Stimulated activated CD4-positive, alpha-beta T cell treated with anti-CD3 and anti-CD28 coated beads, Interleukin-4, amount 100 ng/mL, for 4 hours (primary cell): Measurements from ENCODE around the gene ATXN7L3B.
A peak's percentile ranks its signal among the peaks of the same experiment; 100 is the strongest.
"Not testable (repeated sequence)": the region's sequence is repeated elsewhere in the genome, so short reads cannot be mapped to it uniquely, and the experiment has no call there.

ENCODE experiments used
- DNase-seq, 2 experiments: peaks; one replicate each; pipeline ENCODE4 v3.0.0-alpha.2; 2020

The ATXN7L3B gene, protein sequence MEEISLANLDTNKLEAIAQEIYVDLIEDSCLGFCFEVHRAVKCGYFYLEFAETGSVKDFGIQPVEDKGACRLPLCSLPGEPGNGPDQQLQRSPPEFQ

DNA sequence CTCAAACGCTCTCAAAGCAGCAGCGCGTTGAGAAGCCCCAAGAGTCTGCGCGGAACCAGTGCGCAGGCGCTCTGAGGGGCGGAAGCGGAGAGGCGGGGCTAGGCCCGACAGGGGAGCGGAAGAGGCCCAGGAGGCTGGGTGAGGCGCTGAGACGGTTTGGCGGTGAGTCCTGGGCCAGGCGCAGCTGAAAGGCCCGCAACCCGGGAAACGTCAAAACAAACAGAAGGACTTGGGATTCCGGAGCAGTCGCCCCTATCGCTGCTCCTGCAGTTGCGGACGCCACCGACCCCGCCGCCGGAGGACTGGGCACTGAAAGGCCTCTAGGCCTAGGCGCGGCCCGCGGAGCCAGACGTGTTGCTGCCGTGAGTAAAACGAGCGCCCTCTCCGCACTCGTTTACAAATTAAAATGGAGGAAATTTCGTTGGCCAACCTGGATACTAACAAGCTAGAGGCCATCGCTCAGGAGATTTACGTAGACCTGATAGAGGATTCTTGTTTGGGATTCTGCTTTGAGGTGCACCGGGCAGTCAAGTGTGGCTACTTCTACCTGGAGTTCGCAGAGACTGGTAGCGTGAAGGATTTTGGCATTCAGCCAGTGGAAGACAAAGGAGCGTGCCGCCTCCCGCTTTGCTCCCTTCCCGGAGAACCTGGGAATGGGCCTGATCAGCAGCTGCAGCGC lies at the start of gene ATXN7L3B:
Gene ATXN7L3B (plus strand): TSS at position 129 of the 679 bp plus-strand sequence. CDS start 278 bp downstream, at position 407.
- DNase-seq, result peak; percentile 93 to 94

DNA sequence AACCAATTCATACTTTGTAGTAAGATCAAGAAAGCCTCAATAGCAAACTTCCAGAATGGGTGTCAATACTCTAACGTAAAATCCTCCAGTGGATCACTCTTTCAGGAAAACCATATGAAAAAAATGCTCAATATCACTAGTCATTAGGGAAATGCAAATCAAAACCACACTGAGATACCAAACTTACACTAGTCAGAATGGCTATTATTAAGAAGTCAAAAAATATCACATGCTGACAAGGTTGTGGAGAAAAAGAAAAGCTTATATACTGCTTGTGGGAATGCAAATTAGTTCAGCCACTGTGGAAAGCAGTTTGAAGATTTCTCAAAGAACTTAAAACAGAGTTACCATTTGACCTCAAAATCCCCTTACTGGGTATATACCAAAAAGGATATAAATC lies 49.5 kb upstream of the ATXN7L3B start:
- no peak for DNase-seq

DNA sequence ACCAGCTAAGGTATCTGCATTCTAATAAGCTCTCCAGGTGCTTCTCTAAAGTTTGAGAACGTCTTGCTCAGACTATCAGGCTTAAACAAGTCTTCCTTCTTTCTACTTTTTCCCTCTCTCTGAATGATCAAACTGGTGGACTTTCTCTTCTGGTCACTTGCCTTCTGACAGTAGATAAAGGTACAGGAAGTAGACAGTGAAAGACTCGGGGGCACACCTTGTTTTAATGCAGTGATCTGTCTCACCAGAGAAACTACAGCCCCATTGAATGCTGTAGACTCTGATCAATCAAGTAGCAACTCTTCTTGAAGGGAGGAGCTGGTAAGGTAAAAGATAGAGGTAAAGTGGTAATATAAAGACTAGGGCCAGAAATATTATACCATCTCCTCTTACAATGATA lies 48.1 kb upstream of the ATXN7L3B start:
- no peak for DNase-seq

DNA sequence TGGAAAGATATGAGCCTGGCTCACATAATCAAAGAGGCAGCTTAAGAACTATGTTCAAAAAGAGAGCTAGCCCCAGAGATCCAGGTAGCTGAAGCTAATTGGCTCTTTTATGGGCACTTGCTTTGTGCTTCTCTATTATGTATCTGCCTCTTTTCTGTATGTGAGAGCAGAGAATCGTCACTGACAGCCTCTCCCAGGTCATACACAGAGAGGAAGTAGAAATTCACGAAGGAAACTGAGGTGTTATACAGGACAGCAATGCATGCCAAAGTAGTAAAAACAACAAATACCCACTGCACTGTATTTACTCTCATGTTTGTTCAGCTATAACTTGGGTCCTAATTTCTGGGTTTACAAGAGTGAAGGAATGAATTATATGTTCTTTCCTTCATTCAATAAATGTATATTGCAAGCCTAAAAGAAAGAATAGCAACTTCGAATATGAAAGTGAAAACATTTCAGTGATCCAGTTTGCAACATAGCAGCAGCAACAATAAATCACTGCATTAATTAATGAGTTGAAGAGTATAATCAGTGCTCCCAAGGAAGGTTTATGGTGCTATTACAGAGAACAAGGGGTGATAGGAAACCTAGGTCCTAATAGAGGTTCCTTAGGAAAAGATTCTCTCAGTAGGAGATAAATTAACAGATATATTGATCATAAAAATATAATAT lies 47.1 kb upstream of the ATXN7L3B start:
- DNase-seq, result no peak

DNA sequence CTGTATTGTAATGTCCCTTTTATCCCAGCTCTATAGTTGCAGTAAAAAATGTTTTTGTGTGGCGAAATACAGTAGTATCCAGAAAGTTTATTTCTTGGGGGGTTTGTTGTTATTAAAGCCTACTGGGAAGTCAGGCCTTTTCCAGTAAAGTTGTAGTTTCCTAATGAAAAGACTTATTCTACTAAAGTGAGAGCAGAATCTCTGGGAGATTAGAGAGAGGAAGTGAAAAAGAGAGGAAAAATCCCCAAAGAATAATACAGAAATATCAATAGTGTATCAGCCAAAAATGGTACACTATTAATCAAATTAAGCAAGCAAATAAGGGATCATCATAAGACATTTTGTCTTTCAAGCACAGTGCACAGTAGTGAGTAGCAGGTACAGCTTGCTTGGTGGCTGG lies 46.3 kb upstream of the ATXN7L3B start:
- DNase-seq, result no peak

DNA sequence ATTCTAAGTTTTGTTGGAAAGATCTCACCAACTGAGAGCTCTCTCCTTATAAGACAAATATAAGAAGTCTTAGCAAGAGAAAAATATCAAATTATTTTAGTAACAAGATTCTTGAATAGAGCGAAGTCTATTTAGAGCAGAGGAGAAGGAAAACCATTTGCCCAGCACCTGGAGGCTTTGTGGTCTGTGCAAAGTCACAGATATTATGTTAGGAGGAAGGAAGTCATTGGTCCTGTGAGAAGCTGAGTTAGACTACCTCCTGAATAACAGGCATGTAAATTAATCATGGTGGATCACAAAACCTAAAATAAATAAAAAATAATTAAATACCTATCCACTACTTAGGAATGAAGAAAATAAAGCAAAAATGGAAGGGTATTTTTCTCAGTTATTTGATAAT lies 38.4 kb upstream of the ATXN7L3B start:
- DNase-seq, result no peak

DNA sequence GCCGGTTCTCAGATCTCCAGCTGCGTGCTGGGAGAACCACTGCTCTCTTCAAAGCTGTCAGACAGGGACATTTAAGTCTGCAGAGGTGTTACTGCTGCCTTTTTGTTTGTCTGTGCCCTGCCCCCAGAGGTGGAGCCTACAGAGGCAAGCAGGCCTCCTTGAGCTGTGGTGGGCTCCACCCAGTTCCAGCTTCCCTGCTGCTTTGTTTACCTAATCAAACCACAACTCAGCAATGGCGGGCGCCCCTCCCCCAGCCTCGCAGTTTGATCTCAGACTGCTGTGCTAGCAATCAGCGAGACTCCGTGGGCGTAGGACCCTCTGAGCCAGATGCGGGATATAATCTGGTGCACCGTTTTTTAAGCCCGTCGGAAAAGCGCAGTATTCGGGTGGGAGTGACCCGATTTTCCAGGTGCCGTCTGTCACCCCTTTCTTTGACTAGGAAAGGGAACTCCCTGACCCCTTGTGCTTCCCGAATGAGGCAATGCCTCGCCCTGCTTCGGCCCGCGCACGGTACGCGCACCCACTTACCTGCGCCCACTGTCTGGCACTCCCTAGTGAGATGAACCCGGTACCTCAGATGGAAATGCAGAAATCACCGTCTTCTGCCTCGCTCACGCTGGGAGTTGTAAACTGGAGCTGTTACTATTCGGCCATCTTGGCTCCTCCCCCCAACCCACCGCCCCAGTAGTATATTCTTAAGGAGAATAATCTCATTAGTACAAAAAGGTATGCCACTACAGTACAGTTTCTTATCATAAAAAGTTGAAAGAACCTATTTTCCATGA lies 28.6 kb upstream of the ATXN7L3B start:
- DNase-seq, result not testable (repeated sequence)

DNA sequence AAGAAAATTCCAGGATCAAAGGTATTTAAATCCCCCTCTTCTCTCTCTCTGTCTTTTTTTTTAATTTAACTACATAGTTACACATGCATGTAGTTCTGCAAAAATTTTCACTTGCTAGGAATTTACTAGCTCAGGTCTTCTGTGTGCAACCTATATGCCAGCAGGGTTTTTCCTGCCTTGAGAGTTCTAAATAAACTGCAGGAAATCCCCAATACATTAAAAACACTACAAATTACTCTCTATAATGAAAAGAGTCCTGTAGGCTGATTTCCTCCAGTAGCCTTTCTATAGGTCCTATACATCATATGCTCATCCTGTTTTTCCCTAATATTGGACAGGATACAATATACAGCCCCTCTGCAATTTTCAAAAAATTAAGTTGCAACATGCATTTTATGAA lies 27.7 kb upstream of the ATXN7L3B start:
- no peak for DNase-seq

DNA sequence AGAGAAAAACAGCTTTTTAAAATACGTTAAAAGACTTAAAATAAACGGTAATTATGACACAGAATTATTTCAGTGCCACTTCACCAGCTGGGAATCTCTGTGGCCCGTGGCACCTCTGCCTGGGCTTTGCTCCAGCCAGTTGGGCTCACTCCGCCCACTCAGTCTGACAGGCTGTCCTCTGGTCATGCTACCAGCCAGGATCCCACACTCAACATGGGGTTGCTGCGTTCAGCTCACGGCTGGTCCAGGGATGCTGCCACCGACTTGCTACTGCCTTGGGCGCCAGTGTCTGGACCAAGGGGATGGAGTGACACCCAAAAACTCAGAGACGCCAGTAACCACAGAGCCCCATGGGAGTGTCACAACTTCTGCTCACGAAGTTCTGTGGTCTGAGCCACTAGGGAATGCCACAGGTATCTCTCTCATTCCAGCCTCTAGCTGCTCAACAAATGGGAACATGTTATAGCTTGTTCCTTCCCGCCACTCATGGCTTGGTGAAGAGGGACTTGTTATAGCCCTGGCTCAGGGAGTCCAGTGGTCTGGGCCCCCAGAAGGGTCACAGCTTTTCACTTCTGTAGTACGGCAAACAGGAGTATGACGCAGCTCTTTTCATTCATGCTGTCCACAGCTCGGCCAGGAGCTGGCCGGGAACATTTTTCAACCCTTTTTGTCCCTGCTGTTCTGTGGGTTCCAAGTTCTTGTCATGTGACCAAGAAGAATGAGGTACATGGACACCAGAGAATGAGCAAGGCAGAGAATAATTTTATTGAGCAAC lies 23.4 kb upstream of the ATXN7L3B start:
- DNase-seq, result no peak

DNA sequence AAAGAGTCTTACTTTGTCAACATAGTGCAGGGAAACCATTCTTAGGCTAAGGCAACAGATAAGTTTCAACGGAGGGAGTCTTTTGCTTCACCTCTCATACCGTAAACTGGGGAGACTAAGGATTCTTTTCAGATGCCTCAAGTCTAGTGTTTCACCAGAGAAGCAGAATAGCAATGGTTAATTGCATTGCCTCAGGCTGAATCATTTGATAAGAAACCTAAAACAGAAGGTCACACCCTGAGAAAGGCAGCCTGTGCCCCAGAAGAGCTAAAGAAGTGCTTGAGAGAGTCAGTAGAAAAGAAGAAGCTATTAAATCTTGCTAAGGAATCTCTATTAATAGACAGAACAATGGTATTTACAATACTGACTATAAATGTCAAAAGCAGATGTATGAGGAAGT lies 21.8 kb upstream of the ATXN7L3B start:
- DNase-seq, result no peak

DNA sequence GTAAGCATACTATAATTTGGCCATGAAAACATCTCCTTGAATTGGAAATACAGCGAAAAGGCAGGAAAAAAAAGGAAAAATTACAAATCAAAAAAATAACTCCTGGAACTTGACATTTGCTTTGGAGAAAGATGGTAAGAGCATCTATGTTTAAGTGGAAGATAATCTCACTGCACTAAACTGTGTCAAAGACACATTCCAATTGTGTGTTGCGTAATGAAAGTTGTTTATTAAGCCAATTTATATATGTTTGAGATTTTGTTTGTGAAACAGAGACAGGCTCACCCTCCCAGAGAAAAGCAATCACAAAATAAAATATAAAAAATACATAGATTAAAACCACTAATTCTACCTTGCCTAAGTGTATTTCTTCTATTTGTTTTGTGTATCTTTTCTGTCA lies 11.1 kb upstream of the ATXN7L3B start:
- no peak for DNase-seq

DNA sequence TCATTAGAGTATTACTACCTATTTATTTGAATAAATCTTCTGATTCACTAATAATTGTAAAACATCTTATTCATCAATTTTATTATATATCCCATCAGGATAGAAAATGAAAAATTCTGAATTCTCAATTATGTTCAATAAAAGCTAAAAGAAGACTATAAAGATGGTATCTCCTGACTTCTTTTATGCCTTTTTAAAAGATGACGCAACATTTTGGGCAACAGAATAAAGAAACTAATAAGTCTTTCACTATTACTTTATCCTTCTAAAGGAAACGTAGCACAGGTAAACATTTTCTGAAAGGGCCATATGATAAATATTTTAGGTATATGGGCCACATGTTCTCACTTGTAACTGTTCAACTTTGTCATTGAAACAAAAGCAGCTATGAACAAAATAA lies 10.1 kb upstream of the ATXN7L3B start:
- no peak for DNase-seq

DNA sequence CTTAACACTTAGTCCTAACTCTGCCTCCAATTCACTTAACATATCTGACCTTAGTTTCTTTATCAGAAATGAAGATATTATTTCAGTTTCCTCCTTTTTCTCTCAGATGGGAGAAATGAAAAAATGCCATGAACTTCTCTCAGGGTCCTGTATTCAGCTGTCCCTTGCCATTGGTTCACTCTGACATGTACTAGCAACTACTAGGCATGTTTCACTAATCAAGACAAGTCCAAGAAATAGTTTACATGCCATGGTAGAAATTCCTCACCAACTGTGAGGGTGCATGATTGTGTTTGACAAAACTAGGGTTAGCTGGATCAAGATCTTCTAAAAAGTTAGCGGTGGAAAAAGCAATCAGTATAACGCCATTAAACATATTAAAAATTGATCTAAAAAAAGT lies 7.0 kb upstream of the ATXN7L3B start:
- DNase-seq, result no peak

DNA sequence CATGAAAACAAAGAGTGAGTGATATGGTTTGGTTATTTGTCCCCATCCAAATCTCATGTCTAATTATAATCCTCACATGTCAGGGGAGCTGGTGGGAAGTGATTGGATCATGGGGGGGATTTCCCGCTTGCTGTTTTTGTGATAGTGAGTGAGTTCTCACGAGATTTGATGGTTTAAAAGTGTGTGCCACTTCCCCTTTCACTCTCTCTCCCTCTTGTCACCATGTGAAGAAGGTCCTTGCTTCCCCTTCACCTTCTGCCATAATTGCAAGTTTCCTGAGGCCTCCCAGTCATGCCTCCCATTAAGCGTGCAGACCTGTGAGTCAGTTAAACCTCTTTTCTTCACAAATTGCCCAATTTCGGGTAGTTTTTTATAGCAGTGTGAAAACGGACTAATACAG lies 2.1 kb upstream of the ATXN7L3B start:
- no peak for DNase-seq

DNA sequence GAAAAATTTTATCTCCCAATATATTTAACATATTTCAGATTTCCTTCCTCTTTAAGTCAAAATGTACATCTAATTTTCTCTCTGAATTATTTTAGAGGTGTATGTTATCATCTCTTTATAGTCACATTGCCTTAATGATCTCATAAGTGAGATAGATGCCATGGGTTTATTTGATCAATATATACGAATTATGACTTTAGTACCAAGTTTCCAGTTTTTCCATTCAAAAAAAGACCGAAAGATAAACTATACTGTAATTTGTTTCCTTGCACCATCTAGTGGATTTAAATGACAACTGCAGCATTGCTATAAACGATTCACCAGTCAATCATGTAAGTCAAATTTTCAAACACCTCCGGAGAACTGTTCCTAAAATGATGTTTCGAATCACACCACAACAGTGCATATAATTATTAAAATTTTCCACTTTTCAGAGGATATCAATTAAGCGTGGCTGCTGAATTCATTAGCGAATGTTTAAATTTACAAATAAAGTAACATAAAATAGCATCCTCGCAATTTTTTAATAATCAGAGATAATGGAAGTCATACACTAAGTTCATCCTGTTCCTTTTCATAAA lies 419 bp upstream of the ATXN7L3B start:
- no peak for DNase-seq

DNA sequence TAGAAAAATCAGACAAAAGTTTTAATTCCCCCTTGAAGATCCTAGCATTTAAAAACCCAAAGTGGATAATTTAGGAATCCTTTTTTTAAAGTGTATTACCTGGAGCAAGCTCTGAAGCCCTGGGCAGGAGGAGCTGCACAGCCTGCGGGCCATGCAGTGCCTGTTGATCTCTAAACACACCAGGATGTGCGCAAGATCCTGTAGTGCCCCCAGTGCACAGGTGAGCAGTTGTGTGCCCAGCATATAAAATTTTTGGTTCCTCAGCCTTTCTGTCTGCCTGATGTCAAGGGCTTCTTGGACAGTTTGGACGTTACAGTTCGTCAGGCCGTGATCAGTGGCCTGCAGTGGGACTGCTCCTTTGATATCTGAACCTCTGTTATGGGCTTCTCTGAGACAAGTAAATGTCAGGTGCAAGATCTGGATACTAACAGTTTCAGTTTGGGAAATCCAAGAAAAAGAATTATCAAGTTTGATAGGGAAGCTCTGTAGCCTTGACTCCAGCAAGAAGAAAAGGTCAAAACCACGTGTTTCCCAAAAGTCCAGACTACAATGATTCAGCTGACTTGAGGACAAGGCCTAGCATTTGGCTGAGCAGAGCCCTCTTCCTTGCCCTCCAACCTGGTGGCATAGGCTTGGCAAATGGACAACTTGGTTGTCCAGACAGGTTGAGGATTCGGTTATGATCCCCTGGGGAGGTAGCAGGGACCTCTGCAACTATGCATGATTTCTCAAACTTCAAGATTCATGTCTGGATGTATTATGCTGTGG lies 1.0 kb downstream of the ATXN7L3B start:
- peak; percentile 11 to 19 for DNase-seq

DNA sequence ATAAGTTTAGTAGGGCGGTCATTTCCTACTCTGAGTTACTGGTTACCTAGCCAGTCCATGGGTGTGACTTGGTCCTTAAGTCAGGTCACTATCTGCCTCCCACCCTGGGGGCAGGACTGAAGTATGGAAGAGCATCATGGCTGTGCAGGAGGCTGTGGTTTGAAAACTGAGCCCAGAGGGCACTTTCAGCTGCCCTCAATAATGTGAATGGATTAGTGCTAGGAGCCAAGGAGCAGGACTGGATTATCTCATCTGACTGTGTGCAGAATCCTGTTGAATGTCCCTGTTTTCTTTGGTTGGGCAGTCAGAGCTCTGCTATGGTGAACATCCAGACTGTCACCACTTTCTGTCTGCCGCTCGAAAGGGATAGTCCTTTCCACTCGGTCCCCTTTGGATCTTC lies 1.6 kb downstream of the ATXN7L3B start:
- no peak for DNase-seq

DNA sequence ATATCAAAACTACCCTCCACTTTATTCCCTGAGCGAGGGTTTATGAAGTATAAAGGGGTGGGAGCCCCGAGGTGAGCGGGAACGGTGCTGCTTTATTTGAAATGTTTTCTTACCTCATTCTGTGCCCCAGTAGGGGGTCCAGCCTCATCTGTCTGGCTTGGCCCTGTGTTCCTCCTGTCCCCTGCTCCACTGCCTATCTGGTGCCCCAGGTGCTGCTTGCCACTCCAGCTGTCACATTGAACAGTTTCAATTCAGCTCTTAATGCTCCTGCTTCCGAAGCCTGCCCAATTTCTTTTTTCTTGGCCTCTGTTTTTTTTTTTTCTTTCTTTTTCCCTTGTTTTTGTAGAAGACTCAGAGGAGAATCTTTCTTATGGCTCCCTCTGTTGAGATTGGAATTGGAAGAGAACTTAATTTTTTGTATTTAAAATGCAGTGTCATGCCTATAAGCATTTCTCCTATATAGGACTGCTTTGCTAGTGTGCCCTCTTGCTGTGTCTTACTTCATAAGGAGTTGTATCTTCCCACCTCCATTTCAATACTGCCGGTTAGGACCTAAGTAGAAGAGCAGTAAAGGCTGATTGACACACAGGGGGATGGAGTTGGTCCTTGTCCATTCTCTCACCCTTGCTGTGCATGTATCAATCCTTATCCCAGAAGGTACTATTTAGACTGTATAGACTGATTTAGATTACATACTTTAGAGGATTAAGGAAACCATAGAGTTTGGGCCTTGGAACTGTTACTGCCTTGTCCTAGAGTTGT lies 2.3 kb downstream of the ATXN7L3B start:
- DNase-seq, result no peak

DNA sequence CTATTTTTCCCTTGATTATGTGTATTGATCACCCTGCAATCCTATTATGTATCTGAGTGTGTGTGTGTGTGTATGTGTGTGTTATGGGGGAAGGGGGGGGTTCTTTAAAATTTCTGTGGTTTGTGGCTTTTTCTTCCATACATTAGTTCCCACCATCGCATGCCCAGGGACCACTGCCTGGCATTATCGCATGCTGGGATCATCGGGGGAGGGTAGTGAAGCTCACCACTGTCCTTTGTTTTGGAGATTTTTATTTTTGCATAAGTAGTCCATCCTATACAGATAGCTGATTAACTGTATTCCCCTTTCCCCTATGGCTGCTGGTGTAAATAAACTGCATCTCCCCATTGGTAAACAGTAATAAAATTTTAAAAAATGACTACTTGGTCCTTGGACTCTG lies 3.4 kb downstream of the ATXN7L3B start:
- no peak for DNase-seq

DNA sequence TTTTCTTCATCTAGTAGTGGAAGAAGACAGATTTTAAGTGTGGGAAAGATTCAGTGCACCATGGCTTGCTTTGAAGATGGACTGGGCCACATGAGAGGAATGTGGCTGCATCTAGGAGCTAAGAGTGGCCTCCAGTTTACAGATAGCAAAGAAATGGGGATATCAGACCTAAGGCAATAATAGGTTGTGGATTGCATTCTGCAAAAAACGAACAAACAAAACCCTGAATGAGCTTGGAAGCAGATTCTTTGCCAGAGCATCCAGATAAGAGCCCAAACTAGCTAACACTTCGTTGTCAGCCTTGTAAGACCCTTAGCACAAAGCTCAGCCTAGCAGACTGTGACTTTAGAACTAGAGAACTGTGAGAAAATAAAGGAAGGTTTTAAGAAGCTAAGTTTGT lies 9.6 kb downstream of the ATXN7L3B start:
- DNase-seq, result no peak

DNA sequence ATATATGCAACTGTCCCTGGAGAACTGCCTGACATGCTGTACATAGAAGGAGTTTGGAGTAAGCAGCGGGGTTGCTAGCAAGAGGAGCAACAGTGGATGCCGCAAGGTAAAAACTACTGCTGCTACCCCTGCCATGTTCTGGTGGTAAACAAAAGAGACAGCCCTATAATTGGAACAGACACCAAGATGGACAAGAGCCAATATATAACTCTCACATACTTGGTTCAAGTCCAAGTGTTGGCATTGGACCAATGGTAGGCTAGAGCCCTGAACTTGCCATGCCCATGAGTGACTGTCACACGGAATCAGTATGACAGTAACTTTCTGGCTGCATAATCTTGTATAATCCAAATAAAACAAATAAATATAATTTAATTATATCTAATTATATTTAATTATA lies 13.7 kb downstream of the ATXN7L3B start:
- DNase-seq, result no peak
